ENCODE measurements around the gene MOV10.
"Not testable (repeated sequence)": the region's sequence is repeated elsewhere in the genome, so short reads cannot be mapped to it uniquely, and the experiment has no call there.

The MOV10 gene

GRCh38 chr1:112710159-112710558 lies 35.7 kb downstream of the MOV10 start:
- no peak for DNase-seq (ENCODE audit: low read depth)
- no peak overlapping the region for H3K4me3 ChIP-seq (ENCODE audit: low read depth, low read length)

GRCh38 chr1:112710586-112710985 lies 36.1 kb downstream of the MOV10 start:
- no peak overlapping the region for H3K4me3 ChIP-seq (ENCODE audit: low read depth, low read length)
- no peak for DNase-seq (ENCODE audit: low read depth)

- DNase-seq (ENCODE audit: low read depth): no peak
- H3K4me3 ChIP-seq (ENCODE audit: low read depth, low read length): no peak overlapping the region
Measured at GRCh38 chr1:112711041-112711440, 36.6 kb downstream of the MOV10 start.

GRCh38 chr1:112711670-112712069 lies 37.2 kb downstream of the MOV10 start:
- H3K4me3 ChIP-seq (ENCODE audit: low read depth, low read length): no peak overlapping the region
- no peak for DNase-seq (ENCODE audit: low read depth)

- no peak overlapping the region for H3K4me3 ChIP-seq (ENCODE audit: low read depth, low read length)
- no peak for DNase-seq (ENCODE audit: low read depth)
Measured at GRCh38 chr1:112712191-112712590, 37.7 kb downstream of the MOV10 start.

GRCh38 chr1:112712701-112713128 lies 38.3 kb downstream of the MOV10 start:
- H3K4me3 ChIP-seq (ENCODE audit: low read depth, low read length): no peak overlapping the region
- no peak for DNase-seq (ENCODE audit: low read depth)

GRCh38 chr1:112713466-112714312 lies 39.2 kb downstream of the MOV10 start:
- peak overlapping the region; percentile 71 for H3K4me3 ChIP-seq (ENCODE audit: low read depth, low read length)
- DNase-seq (ENCODE audit: low read depth): no peak

- no peak for DNase-seq (ENCODE audit: low read depth)
- H3K4me3 ChIP-seq (ENCODE audit: low read depth, low read length): peak overlapping the region; percentile 71
Measured at GRCh38 chr1:112714313-112715263, 40.1 kb downstream of the MOV10 start.

GRCh38 chr1:112715264-112716053 lies 41.0 kb downstream of the MOV10 start, which contains the start of gene PPM1J:
Gene PPM1J, minus strand, starts transcription at chr1:112715332. Its CDS starts 31 bp downstream, at chr1:112715301.
- H3K4me3 ChIP-seq (ENCODE audit: low read depth, low read length): peak within 1 kb of the TSS; percentile 71

GRCh38 chr1:112716133-112716720 lies 41.8 kb downstream of the MOV10 start:
- peak; percentile 62 for DNase-seq (ENCODE audit: low read depth)
- peak overlapping the region; percentile 71 for H3K4me3 ChIP-seq (ENCODE audit: low read depth, low read length)

More at GRCh38 chr1:112715264-112716053, 41.0 kb downstream of the MOV10 start, which contains the start of gene PPM1J:
- DNase-seq (ENCODE audit: low read depth): peak; percentile 70

- H3K4me3 ChIP-seq (ENCODE audit: low read depth, low read length): no peak overlapping the region
- no peak for DNase-seq (ENCODE audit: low read depth)
Measured at GRCh38 chr1:112717263-112717873, 42.9 kb downstream of the MOV10 start.

GRCh38 chr1:112718691-112719418 lies 44.4 kb downstream of the MOV10 start:
- peak overlapping the region; percentile 26 for H3K4me3 ChIP-seq (ENCODE audit: low read depth, low read length)
- no peak for DNase-seq (ENCODE audit: low read depth)

- DNase-seq (ENCODE audit: low read depth): no peak
- no peak overlapping the region for H3K4me3 ChIP-seq (ENCODE audit: low read depth, low read length)
Measured at GRCh38 chr1:112719706-112720105, 45.2 kb downstream of the MOV10 start.

GRCh38 chr1:112720800-112721199 lies 46.3 kb downstream of the MOV10 start:
- DNase-seq (ENCODE audit: low read depth): no peak

GRCh38 chr1:112721294-112721693 lies 46.8 kb downstream of the MOV10 start:
- DNase-seq (ENCODE audit: low read depth); H3K4me3 ChIP-seq (ENCODE audit: low read depth, low read length): not testable (repeated sequence)

More at GRCh38 chr1:112720800-112721199, 46.3 kb downstream of the MOV10 start:
- no peak overlapping the region for H3K4me3 ChIP-seq (ENCODE audit: low read depth, low read length)

GRCh38 chr1:112721966-112722524 lies 47.6 kb downstream of the MOV10 start:
- DNase-seq (ENCODE audit: low read depth): no peak
- no peak overlapping the region for H3K4me3 ChIP-seq (ENCODE audit: low read depth, low read length)

All from skeletal muscle cell (primary cell).